MM.1S (cell line): ENCODE measurements around the gene GCNT2.

Experiments used
- EZH2 ChIP-seq: fragments of 300-600 bp; sonication (generic); optimal IDR thresholded peaks from 2 replicates; pipeline ENCODE3; 2017; ENCODE audit warnings: low read depth, mild to moderate bottlenecking, antibody characterized with exemption, low read length, mixed read lengths
- TF ChIP-seq, protein P1 (sequence below): fragments of 300-600 bp; sonication (generic); IDR thresholded peaks from 2 replicates; pipeline ENCODE4 v1.5.1; 2016; ENCODE audit warnings: antibody characterized with exemption, low read length, mixed read lengths

DNA sequence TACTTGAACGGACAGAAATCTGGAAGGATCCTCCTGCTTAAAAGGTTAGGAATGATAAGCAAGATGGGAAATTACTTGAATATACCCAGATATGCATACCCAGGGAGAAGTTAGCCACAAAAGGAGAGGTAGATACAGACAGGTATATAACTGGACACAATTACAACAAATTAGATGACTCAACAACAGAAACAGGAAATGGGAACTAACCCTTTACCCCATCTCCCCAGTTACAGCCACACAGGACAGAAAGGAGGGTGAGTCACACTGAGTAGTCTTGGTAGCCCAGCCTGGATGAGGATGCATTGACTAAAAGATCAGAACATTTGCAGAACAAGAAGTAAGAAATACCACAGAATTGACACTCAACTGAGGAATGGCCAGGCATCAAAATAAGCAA is 112.1 kb downstream of the GCNT2 start:
- TF ChIP-seq, protein P1, sequence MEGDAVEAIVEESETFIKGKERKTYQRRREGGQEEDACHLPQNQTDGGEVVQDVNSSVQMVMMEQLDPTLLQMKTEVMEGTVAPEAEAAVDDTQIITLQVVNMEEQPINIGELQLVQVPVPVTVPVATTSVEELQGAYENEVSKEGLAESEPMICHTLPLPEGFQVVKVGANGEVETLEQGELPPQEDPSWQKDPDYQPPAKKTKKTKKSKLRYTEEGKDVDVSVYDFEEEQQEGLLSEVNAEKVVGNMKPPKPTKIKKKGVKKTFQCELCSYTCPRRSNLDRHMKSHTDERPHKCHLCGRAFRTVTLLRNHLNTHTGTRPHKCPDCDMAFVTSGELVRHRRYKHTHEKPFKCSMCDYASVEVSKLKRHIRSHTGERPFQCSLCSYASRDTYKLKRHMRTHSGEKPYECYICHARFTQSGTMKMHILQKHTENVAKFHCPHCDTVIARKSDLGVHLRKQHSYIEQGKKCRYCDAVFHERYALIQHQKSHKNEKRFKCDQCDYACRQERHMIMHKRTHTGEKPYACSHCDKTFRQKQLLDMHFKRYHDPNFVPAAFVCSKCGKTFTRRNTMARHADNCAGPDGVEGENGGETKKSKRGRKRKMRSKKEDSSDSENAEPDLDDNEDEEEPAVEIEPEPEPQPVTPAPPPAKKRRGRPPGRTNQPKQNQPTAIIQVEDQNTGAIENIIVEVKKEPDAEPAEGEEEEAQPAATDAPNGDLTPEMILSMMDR, result no peak
- TF ChIP-seq EZH2, result no peak
